HCT116 (cell line): ENCODE results near the gene ANO10. TPM values are rescaled to one million over a fixed set of nuclear protein-coding genes. Genes with fewer than 3 reads are reported as not detected.

Source experiments
- ATAC-seq: fragments of 200-7000 bp; cut with Tn5 transposase; 2 replicates; pipeline ENCODE4 v1.9.1; 2020; ENCODE audit warnings: mild to moderate bottlenecking, moderate library complexity
- BruUV-seq: library from RNA; stranded (reverse); fragments of 400-500 nt; replicated peaks from 2 replicates; lab custom pipeline; 2021; lab: Mats Ljungman, UMichigan
- CTCF ChIA-PET: fragments of 300-600 bp; sonication (Branson Sonifier 250); formaldehyde crosslinking; loops from one replicate; lab custom pipeline; 2021; ENCODE audit warnings: antibody characterized with exemption; lab: Charles Lee
- POLR2A ChIA-PET: fragments of 300-600, 350-600 bp; sonication (Branson Sonifier 250); formaldehyde crosslinking; loops from one replicate; lab custom pipeline; 2021; ENCODE audit warnings: antibody characterized with exemption; lab: Charles Lee
- RAD21 ChIA-PET, 2 experiments: fragments of 300-600 bp; sonication (Branson Sonifier 250); formaldehyde crosslinking; loops; one replicate each; lab custom pipeline; 2023; ENCODE audit warnings: low total read pairs in 2 of 2; ENCODE audit not compliant: uncharacterized antibody in 2 of 2, unreplicated experiment in 2 of 2, low non-redundant PET in 1 of 2; lab: Charles Lee
- DNase-seq: peaks from one replicate; pipeline ENCODE4 v3.0.0-alpha.2; 2010; ENCODE audit warnings: low read depth, low spot score
- H2AFZ ChIP-seq: fragments of 200-600 bp; shearing (Covaris generic), sonication (generic); 2 replicates; pipeline ENCODE4 v1.6.1; 2017; ENCODE audit warnings: low read depth, mixed run types, mixed read lengths, antibody characterized with exemption, low read length; ENCODE audit not compliant: poor library complexity, severe bottlenecking
- H3K27ac ChIP-seq: 2 replicates; pipeline ENCODE4 v1.5.1; 2012; ENCODE audit warnings: low read depth, low read length
- H3K27me3 ChIP-seq: fragments of 200-600 bp; sonication (generic); 2 replicates; pipeline ENCODE4 v1.6.1; 2016; ENCODE audit warnings: mixed run types, low read length, mixed read lengths; ENCODE audit not compliant: insufficient read depth
- H3K36me3 ChIP-seq, 2 experiments: fragments of 200-500 bp in 1 of 2; fragments of 200-600 bp in 1 of 2; sonication (Bioruptor generic) in 1 of 2; sonication (generic) in 1 of 2; 2 replicates each; pipeline versions ENCODE4 v1.5.1 to v1.6.1; 2014 to 2016; ENCODE audit warnings: low read length in 2 of 2, inconsistent platforms in 1 of 2, mixed read lengths in 1 of 2, mixed run types in 1 of 2; ENCODE audit not compliant: insufficient read depth in 2 of 2, control insufficient read depth in 1 of 2
- H3K4me1 ChIP-seq, 2 experiments: fragments of 200-600 bp in 1 of 2; sonication (generic) in 1 of 2; 2 replicates each; pipeline versions ENCODE4 v1.5.1 to v1.6.1; 2012 to 2017; ENCODE audit warnings: low read length in 2 of 2, inconsistent platforms in 1 of 2, mild to moderate bottlenecking in 1 of 2, mixed read lengths in 1 of 2, mixed run types in 1 of 2, moderate library complexity in 1 of 2; ENCODE audit not compliant: insufficient read depth in 2 of 2, control insufficient read depth in 1 of 2
- H3K4me2 ChIP-seq: fragments of 200-600 bp; sonication (generic); 2 replicates; pipeline ENCODE4 v1.6.1; 2017; ENCODE audit warnings: mixed run types, low read length, mixed read lengths
- H3K4me3 ChIP-seq, 2 experiments: fragments of 200-600 bp in 1 of 2; sonication (generic) in 1 of 2; replicated peaks in 1 of 2; 2 replicates each; pipeline ENCODE4 v1.5.1; 2011 to 2016; ENCODE audit warnings: low read length in 2 of 2, control low read depth in 1 of 2, low read depth in 1 of 2, mild to moderate bottlenecking in 1 of 2, mixed read lengths in 1 of 2, mixed run types in 1 of 2
- H3K79me2 ChIP-seq: fragments of 200-600 bp; sonication (generic); 2 replicates; pipeline ENCODE4 v1.6.1; 2017; ENCODE audit warnings: mild to moderate bottlenecking, mixed run types, low read length, moderate library complexity, mixed read lengths; ENCODE audit not compliant: insufficient read depth
- H3K9ac ChIP-seq: fragments of 200-600 bp; sonication (generic); 2 replicates; pipeline ENCODE4 v1.6.1; 2016; ENCODE audit warnings: low read length, mixed read lengths
- H3K9me2 ChIP-seq: fragments of 200-600 bp; sonication (generic), shearing (Covaris generic); 2 replicates; pipeline ENCODE4 v1.6.1; 2017; ENCODE audit warnings: mixed run types, mild to moderate bottlenecking, moderate library complexity; ENCODE audit not compliant: insufficient read depth
- H3K9me3 ChIP-seq, 2 experiments: fragments of 200-500 bp in 1 of 2; fragments of 200-600 bp in 1 of 2; sonication (Bioruptor generic) in 1 of 2; sonication (generic) in 1 of 2; 2 replicates each; pipeline ENCODE4 v1.6.1; 2014 to 2017; ENCODE audit warnings: low read length in 2 of 2, mixed read lengths in 2 of 2, inconsistent platforms in 1 of 2, low read depth in 1 of 2, mild to moderate bottlenecking in 1 of 2, mixed run types in 1 of 2, moderate library complexity in 1 of 2; ENCODE audit not compliant: control insufficient read depth in 1 of 2, insufficient read depth in 1 of 2
- H4K20me1 ChIP-seq: fragments of 200-600 bp; sonication (generic), shearing (Covaris generic); 2 replicates; pipeline ENCODE4 v1.6.1; 2017; ENCODE audit warnings: mixed run types, mild to moderate bottlenecking, moderate library complexity; ENCODE audit not compliant: insufficient read depth
- ATF3 ChIP-seq: IDR thresholded peaks from 2 replicates; pipeline ENCODE4 v1.6.1; 2012
- CBX3 ChIP-seq: IDR thresholded peaks from 2 replicates; pipeline ENCODE4 v1.6.1; 2012; ENCODE audit warnings: low read depth
- CEBPB ChIP-seq: IDR thresholded peaks from 2 replicates; pipeline ENCODE4 v1.6.1; 2012; ENCODE audit warnings: low read depth
- EZH2 ChIP-seq: fragments of 200-600 bp; sonication (generic); IDR thresholded peaks from 2 replicates; pipeline ENCODE4 v1.6.1; 2017; ENCODE audit warnings: antibody characterized with exemption, mixed run types
- EZH2phosphoT487 ChIP-seq: fragments of 200-600 bp; IDR thresholded peaks from 2 replicates; pipeline ENCODE4 v1.6.1; 2018; ENCODE audit warnings: antibody characterized with exemption, borderline replicate concordance
- MAX ChIP-seq: IDR thresholded peaks from 2 replicates; pipeline ENCODE4 v1.6.1; 2012
- POLR2A ChIP-seq: IDR thresholded peaks from 2 replicates; pipeline ENCODE4 v1.7.0; 2011; ENCODE audit warnings: borderline replicate concordance; ENCODE audit not compliant: insufficient read depth, insufficient read length; ENCODE audit errors: extremely low read depth
- POLR2AphosphoS5 ChIP-seq: IDR thresholded peaks from 2 replicates; pipeline ENCODE4 v1.6.1; 2011; ENCODE audit warnings: mild to moderate bottlenecking, low read depth, low read length, moderate library complexity
- REST ChIP-seq: IDR thresholded peaks from 2 replicates; pipeline ENCODE4 v1.6.1; 2012; ENCODE audit warnings: low read depth
- SP1 ChIP-seq: IDR thresholded peaks from 2 replicates; pipeline ENCODE4 v1.6.1; 2012; ENCODE audit warnings: low read depth
- SRF ChIP-seq: IDR thresholded peaks from 2 replicates; pipeline ENCODE4 v1.6.1; 2012; ENCODE audit warnings: low read depth
- TCF7L2 ChIP-seq: IDR thresholded peaks from 2 replicates; pipeline ENCODE4 v1.7.0; 2011; ENCODE audit warnings: borderline replicate concordance, inconsistent platforms; ENCODE audit not compliant: insufficient read depth, insufficient read length; ENCODE audit errors: extremely low read depth
- ZBTB33 ChIP-seq: IDR thresholded peaks from 2 replicates; pipeline ENCODE4 v1.6.1; 2011; ENCODE audit warnings: mild to moderate bottlenecking, low read length, moderate library complexity; ENCODE audit not compliant: insufficient replicate concordance; ENCODE audit errors: extremely low read depth
- intact Hi-C: fragments of 100-400 bp; cut with micrococcal nuclease; formaldehyde crosslinking; loops from 2 replicates; pipeline ENCODE4 v1.10.0; 2022
- total RNA-seq: library from RNA; stranded (reverse); gene quantifications from one replicate; pipeline ENCODE4 v1.2.1, GENCODE V29; 2021; ENCODE audit not compliant: unreplicated experiment

Gene ANO10
- total RNA-seq, 1 experiment from 2014 or later: 13.3 TPM

- TF ChIP-seq ZBTB33 (no peak), POLR2A (no peak), TCF7L2 (no peak)
Observed at GRCh38 chr3:43435706-43436105, 186.1 kb downstream of the ANO10 start (continued).

- DNase-seq: no peak
- H3K9me2 ChIP-seq: no peaks in the 10 kb centered on the region
- H3K9ac ChIP-seq: no peak overlapping the region
- ChIA-PET RAD21 (no interaction called here), CTCF (no interaction called here), POLR2A (no interaction called here)
- no peaks in the 10 kb centered on the region for H3K36me3 ChIP-seq
- intact Hi-C loops: no loop called here
- H2AFZ ChIP-seq: no peak overlapping the region
- no peak for TF ChIP-seq POLR2A
- TF ChIP-seq SRF: no peak
- TF ChIP-seq ATF3: no peak
- TF ChIP-seq EZH2: no peak
- TF ChIP-seq REST: no peak
- no peak for TF ChIP-seq POLR2AphosphoS5
- no peak for TF ChIP-seq CBX3
- TF ChIP-seq CEBPB: no peak
- no peak for TF ChIP-seq ZBTB33
- TF ChIP-seq SP1: no peak
- no peak for TF ChIP-seq EZH2phosphoT487
- TF ChIP-seq MAX: no peak
- no peak overlapping the region for H3K4me2 ChIP-seq
- H3K27me3 ChIP-seq: no peaks in the 10 kb centered on the region
- no peak for ATAC-seq
- no peak overlapping the region for H3K27ac ChIP-seq
- H3K9me3 ChIP-seq: no peaks in the 10 kb centered on the region
- no peaks in the 10 kb centered on the region for H4K20me1 ChIP-seq
- BruUV-seq: no TSS peak
- no peak overlapping the region for H3K4me3 ChIP-seq
- no peaks in the 10 kb centered on the region for H3K4me1 ChIP-seq
- no peaks in the 10 kb centered on the region for H3K79me2 ChIP-seq
Observed at GRCh38 chr3:43434431-43434830, 187.4 kb downstream of the ANO10 start.
